HFFc6 (cell line): Measurements from ENCODE around the gene OR2B6. TPM values are rescaled to one million over a fixed set of nuclear protein-coding genes. Genes with fewer than 3 reads are reported as not detected.

Source experiments
- DNase-seq: peaks from one replicate; pipeline ENCODE4 v3.0.0-alpha.2; 2018
- H3K27ac Mint-ChIP-seq: 2 replicates; pipeline ENCODE4 v1.8.0; 2020; ENCODE audit warnings: mild to moderate bottlenecking, mixed read lengths
- H3K27me3 Mint-ChIP-seq: 2 replicates; pipeline ENCODE4 v1.8.0; 2021; ENCODE audit warnings: mild to moderate bottlenecking, moderate library complexity, mixed read lengths; ENCODE audit not compliant: insufficient read depth
- H3K36me3 Mint-ChIP-seq: 2 replicates; pipeline ENCODE4 v1.8.0; 2021; ENCODE audit warnings: low read depth, mixed read lengths
- H3K4me1 Mint-ChIP-seq: 2 replicates; pipeline ENCODE4 v1.8.0; 2020; ENCODE audit warnings: low read depth, mixed read lengths
- H3K4me3 Mint-ChIP-seq: 2 replicates; pipeline ENCODE4 v1.8.0; 2020; ENCODE audit warnings: mild to moderate bottlenecking, moderate library complexity, mixed read lengths
- H3K9me3 Mint-ChIP-seq: 2 replicates; pipeline ENCODE4 v1.8.0; 2020; ENCODE audit warnings: mild to moderate bottlenecking, mixed read lengths
- CTCF ChIP-seq: fragments of 200-600 bp; sonication (generic); IDR thresholded peaks from 2 replicates; pipeline ENCODE4 v1.5.0; 2021; ENCODE audit warnings: antibody characterized with exemption, mild to moderate bottlenecking
- total RNA-seq, 6 experiments: library from RNA; stranded (reverse); fragmentation: NEBNext Ultra II Directional; extraction: Animal tissue kit (Norgen Biotek cat#: 25700); gene quantifications; 2 replicates in 1 of 6; 3 replicates in 5 of 6; pipeline ENCODE4 v1.2.3, GENCODE V29; 2021

OR2B6 gene
- total RNA-seq, 6 experiments from 2014 or later = not detected

- Mint-ChIP-seq H3K27ac (no peak overlapping the region), H3K36me3 (no peaks in the 10 kb centered on the region), H3K27me3 (peaks cover 1% of the 10 kb centered on the region; the same call in 1 of the 2 replicates), H3K9me3 (peaks cover 6% of the 10 kb centered on the region; the same call in 1 of the 2 replicates), H3K4me1 (no peaks in the 10 kb centered on the region), H3K4me3 (no peak overlapping the region)
- TF ChIP-seq CTCF = no peak
- no peak for DNase-seq
These were observed 5.5 kb downstream of the OR2B6 start for GRCh38 chr6:27962506-27962905.

GRCh38 chr6:27966044-27966443 lies 9.0 kb downstream of the OR2B6 start:
- peaks cover 12% of the 10 kb centered on the region for H3K9me3 Mint-ChIP-seq
- no peak for TF ChIP-seq CTCF
- no peak overlapping the region for H3K27ac Mint-ChIP-seq
- H3K4me1 Mint-ChIP-seq = no peaks in the 10 kb centered on the region
- H3K4me3 Mint-ChIP-seq = no peak overlapping the region
- DNase-seq = no peak
- no peaks in the 10 kb centered on the region for H3K36me3 Mint-ChIP-seq
- no peaks in the 10 kb centered on the region; the same call in 1 of the 2 replicates for H3K27me3 Mint-ChIP-seq

- H3K4me3 Mint-ChIP-seq = no peak overlapping the region
- no peaks in the 10 kb centered on the region for H3K4me1 Mint-ChIP-seq
- no peaks in the 10 kb centered on the region for H3K36me3 Mint-ChIP-seq
- peaks cover 12% of the 10 kb centered on the region for H3K9me3 Mint-ChIP-seq
- DNase-seq = no peak
- TF ChIP-seq CTCF = no peak
- H3K27me3 Mint-ChIP-seq = no peaks in the 10 kb centered on the region; the same call in 1 of the 2 replicates
- H3K27ac Mint-ChIP-seq = no peak overlapping the region
These were observed 9.9 kb downstream of the OR2B6 start for GRCh38 chr6:27966816-27967426.

- TF ChIP-seq CTCF = no peak
- Mint-ChIP-seq H3K36me3 (no peaks in the 10 kb centered on the region), H3K4me3 (no peak overlapping the region), H3K27me3 (no peaks in the 10 kb centered on the region; the same call in 1 of the 2 replicates), H3K4me1 (no peaks in the 10 kb centered on the region), H3K9me3 (peaks cover 9% of the 10 kb centered on the region; the same call in 1 of the 2 replicates), H3K27ac (no peak overlapping the region)
- DNase-seq = no peak
These were observed 13.4 kb downstream of the OR2B6 start for GRCh38 chr6:27970444-27970843.

GRCh38 chr6:27972750-27973149 lies 15.7 kb downstream of the OR2B6 start:
- no peaks in the 10 kb centered on the region for H3K4me1 Mint-ChIP-seq
- no peak overlapping the region for H3K27ac Mint-ChIP-seq
- H3K4me3 Mint-ChIP-seq = no peak overlapping the region
- peaks cover 6% of the 10 kb centered on the region; the same call in 1 of the 2 replicates for H3K9me3 Mint-ChIP-seq
- H3K27me3 Mint-ChIP-seq = no peaks in the 10 kb centered on the region; the same call in 1 of the 2 replicates
- DNase-seq = no peak
- no peak for TF ChIP-seq CTCF
- H3K36me3 Mint-ChIP-seq = no peaks in the 10 kb centered on the region
